Stimulated activated CD4-positive, alpha-beta T cell treated with anti-CD3 and anti-CD28 coated beads, TNF-alpha, amount 100 ng/mL, for 24 hours (primary cell): Measurements from ENCODE around the gene P4HA2.
"Not testable (repeated sequence)": the region's sequence is repeated elsewhere in the genome, so short reads cannot be mapped to it uniquely, and the experiment has no call there.

Experiments
- DNase-seq, 3 experiments: peaks; one replicate each; pipeline ENCODE4 v3.0.0-alpha.2; 2020; ENCODE audit warnings: low read depth in 3 of 3

The P4HA2 gene

DNA sequence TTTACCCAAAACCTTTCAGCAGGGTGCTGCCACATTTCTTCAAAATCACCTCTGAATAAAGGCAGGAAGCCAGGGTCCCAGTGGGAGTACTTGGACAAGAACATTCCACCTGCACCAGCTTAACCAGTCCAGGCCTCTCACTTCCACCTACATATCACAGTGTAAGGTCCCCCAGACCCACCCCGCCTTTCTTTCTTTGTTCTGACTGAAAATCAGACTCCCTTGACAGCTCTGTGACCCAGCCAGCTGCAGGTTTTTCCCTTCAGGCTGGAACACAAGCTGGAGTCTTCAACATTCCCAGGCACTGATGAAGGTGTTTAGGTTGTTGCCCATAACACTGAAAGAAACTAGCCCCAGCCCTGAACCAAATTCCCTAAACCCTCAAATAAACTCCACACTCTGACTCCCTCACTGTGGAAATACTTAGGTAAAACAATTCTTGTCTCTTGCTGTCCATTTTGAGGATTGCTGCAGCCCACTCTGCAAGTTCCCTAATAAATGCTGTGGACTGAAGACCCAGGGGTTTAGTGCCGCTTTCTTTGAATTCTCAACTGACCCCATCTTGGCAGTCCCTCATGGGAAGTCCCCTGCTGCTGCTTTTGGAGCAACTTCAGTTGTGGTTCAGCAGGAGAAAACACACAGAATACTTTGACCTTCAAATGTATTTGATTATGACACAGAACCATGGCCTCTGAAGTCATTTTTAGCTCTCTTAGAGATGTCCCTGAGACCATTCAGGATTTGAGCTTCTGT lies 24.8 kb downstream of the P4HA2 start:
- no peak for DNase-seq

DNA sequence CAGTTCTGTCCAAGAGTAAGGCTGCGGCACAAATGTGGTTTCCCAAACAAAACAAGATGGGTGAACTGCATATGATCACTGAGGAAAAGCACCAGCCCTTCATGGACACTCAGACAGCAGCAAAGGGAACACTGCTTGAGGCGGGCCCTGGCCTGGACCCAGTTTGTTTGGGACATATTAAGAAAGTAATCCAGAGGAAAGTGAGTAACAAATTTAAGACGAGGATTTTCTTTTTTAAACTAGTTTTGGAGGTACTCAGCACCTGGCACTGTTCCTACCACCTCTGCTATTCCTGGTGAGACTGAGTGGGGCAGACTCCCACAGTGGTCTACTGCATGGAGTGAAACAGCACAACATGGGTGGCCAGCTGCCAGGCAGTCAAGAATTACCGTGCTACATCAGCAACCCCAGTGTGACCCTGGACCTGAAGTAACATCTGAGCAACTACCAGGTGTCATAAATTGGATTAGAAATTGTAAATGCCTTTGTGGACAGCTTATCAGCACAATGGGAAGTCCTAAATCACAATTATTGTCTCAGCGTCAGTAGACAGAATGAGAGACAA lies 28.5 kb downstream of the P4HA2 start:
- DNase-seq: no peak

DNA sequence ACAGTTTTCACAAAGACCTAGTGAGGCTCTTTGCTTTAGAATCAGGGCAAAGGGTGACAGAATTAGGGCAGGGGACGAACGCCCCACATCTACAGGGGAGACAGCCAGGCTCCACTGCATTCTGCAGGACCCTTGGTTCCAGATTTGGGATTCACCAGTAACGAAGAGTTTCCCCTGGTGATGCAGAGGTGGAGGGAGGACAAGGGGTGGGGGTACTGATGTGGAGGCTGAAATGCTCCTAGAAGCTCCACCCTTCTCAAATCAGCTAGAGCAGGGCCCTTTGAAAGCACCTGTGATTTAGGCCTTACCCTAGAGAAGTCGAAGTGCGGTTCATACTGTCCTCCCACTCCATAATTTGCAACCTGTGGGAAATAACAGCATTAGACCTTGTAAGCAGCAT lies 29.1 kb downstream of the P4HA2 start:
- DNase-seq: no peak

DNA sequence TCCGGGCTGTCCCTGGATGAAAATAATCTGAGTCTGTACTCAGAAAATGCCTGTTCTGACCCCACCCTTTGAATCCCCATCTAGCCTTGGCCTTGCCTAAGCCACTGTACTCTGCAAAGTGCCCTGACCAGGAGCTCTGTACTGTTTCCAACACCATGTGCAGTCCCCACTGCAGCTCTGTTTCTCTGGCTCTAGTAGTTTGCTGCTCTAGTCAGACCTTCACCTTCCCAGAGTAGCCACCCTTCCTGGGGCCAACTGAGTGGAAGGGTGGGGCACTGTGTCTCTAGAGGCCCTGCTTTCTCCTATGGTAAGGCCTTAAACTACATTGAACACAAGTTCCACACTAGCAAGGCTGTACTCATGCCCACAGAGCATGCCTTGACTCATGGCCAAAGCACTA lies 31.9 kb downstream of the P4HA2 start:
- no peak for DNase-seq

DNA sequence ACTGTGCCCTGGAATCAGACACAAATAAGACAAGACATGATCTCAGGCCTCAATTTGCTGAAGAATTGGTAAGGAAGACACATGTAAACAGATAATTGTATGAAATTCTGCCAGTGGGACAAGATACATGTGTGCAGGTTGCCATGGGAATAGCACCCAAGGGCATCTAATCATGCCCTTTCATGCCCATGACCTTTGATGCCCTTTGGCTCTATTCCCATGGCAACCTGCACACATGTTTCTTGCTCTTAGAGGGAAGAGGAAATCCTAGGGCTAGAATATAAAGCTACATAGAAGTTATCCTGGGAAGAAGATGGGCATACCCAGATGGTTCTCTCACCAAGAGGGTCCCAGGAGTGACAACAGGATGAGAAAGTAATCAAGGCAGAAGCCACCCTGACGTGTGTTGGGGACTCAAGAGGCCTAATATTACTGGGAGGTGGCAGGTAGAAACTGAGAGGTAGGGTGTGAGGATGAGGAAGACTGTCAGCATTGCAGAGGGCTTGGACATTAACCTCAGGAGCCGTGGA lies 34.4 kb downstream of the P4HA2 start:
- DNase-seq: no peak

DNA sequence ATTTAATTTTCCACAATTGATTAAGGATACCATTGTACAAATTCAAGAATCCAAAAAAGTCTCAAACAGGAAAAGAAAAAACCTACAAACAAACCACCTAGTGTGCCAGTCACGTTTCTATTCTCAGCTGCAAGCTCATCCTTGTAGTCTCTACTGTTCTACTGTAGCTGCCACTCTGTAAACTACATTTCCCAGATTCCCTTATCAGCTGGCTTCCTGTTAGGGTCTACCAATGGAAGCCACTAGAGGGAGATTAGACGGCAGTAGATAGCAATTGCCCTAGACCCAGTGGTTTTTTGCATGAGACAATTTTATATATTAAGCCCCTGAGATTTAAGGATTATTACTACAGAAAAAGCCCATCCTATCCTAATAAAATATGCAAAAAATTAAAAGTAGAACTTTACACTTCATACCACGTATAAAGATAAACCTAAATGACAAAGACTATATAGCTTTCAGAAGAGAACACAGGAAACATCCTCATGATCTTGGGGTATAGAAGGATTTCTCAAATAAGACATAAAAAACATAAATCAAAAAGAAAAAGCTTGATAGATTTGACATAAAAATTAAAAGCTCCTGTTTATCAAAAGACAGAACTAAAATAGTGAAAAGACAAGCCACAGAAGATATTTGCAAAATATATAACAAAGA lies 37.4 kb downstream of the P4HA2 start:
- no peak for DNase-seq

DNA sequence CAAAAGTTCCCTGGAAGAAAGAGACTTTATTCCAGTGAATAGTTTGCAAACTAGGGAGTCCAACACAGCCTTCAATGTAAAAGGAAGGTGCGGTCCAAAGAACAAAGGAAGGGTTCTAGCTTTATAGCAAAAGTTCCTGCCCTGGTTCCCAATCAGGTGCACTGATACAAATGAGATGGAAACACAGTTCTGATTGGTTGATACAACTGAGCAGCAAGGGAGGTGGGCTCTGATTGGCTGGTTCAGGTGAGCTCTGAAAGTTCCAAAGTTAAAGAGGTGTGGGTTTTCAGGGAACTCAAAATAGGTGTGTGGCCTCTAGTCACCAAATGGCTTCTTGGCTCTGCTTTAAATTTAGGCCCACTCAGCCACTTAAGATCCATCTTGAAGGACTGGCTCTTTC lies 43.1 kb downstream of the P4HA2 start:
- DNase-seq: no peak

DNA sequence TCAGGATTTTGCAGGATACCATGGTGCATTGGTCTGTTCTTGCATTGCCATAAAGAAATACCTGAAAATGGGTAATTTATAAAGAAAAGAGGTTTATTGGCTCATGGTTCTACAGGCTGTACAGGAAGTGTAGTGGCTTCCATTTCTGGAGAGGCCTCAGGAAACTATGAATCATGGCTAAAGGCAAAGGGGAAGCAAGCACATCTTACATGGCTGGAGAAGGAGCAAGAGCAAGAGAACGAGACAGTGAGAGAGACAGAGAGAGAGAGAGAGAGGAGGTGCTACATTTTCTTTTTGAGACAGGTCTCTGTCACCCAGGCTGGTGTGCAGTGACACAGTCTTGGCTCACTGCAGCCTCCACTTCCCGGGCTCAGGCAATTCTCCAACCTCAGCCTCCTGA lies 43.9 kb downstream of the P4HA2 start:
- DNase-seq: no peak

DNA sequence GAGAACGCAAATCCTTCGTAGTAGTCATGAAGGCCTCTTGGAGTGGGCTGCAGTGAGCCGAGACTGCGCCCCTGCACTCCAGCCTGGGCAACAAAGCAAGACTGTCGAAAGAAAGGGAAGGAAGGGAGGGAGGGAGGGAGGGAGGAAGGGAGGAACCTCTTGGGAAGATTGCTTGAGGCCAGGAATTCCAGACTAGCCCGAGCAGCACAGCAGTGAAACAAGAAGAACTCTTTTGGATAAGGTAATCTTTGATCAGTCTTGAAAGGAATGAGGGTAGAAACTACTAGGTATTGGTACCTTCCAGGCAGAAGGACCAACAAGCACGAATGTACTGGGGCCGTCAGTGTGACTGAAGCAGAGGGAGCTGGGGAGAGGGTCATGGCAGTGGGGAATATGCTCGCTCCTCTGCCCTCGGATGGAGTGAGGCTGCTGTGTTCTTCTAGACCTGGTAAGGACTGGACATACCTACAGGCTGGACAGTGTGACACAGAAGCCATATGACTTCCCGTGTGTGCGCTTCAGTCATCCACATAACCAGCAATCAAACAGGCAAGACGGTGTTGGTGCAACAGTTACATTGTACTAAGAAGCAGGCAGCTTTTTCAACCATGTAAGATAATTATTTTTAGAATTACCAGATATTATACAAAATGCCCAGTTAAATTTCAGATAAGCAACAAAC lies 45.2 kb downstream of the P4HA2 start:
- no peak for DNase-seq

DNA sequence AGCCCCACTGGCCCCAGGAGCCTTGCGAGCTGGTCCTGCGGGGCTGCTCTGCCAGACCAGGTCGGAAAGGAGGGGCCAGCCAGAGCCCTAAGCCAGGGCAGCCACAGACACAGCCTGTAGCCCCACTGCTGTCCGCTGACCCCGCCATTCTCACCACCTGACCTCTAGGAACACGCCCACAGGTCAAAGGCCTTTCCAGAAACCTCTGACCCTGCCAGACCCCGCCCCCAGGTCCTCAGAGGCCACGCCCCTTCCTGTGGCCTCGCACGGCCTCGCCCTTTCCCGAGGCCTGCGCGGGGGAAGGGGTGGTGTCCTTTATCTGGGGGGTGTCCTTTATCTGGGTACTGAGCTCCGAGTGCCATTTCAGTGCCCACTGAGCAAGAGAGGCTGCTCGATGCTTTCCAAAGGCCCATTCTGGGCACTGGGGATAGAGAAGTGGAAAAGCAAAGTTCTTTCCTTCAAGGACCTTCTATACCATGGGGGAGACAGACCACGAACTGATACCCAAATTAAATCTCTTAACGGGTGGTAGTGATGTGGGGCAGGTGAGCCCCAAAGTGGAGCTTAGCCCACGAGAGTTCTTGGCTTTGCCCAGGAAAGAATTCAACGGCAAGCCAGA lies 46.5 kb downstream of the P4HA2 start:
- no peak for DNase-seq

DNA sequence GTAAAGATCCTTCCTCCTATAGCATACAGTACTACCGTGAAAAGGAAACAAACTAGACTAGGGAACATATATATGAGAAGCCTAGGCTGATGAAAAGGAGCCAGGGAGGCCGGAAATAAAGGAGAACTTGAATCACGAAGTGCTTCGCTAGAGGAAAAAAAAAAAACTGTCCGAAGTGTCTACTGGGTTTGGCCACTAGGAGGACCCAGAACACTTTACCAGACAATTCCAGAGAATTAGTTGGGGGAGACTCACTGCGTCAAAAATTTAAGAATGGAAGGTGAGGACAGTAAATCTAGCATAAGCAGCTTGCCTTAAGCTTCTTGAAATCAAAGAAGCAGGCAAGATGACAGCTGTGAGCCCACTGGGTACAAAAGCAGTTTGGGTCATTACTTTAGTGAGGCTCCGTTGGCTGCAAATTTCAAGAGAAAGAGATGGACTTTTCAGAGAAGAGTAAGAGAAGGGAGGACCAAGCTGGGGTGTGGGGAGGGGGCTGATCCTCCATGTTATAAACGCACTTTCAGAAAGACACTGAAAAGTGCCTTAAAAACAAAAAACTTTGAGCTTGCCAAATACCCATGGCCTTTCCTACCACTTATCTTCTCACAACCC lies 47.4 kb downstream of the P4HA2 start:
- DNase-seq: no peak

DNA sequence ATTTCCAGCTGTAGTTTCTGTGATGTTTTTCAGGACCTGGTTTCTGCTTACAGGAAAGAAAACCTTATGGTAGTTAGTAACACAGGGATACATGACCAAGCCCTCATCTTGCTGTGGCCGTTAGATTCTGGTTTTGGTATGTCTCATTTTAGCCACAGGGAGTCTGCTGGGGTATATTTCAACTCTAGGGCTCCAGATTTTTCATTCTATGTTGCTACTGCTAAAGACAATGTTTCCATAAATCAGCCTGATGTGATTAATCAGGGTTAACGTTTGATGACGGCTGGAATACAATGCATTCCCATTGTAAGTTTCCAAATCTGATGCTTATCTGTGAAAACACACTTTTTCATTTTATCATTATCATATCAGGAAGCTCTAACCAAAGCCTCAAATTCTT lies 48.2 kb downstream of the P4HA2 start:
- DNase-seq: no peak

DNA sequence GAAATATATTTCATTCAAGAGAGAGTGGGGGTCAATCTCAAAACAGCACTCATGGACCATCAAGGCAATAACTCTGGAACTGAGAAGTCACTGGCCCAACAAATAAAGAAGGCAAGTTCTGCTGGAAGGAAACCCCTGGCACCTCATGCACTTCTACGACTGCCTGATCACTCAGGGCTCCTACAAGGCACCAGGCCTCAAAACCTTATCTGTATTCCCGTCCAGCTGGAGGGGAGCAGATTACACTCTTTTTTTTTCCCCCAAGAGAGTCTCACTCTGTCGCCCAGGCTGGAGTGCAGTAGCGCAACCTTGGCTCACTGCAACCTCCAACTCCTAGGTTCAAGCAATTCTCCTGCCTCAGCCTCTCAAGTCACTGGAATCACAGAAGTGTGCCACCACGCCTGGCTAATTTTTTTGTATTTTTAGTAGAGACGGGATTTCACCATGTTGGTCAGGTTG lies 49.9 kb downstream of the P4HA2 start:
- no peak for DNase-seq

DNA sequence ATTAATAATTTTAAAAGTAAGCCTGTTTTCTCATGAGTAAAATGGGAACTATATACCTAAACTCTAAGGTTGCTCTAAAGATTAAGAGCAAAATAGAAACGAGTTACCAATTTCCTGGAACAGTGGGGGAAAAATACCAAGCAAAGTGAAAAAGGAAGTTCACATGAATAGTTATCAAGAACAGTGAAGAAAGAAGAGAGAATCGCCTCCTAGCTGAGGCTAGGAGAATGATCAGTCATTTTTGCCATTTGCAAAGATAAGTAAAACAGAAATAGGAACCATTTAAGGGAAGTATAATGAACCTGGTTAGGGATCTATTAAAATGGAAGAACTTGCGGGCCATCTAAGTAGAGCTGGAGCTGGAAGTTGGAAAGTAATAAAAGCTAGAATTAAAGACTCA lies 50.7 kb downstream of the P4HA2 start:
- no peak for DNase-seq

DNA sequence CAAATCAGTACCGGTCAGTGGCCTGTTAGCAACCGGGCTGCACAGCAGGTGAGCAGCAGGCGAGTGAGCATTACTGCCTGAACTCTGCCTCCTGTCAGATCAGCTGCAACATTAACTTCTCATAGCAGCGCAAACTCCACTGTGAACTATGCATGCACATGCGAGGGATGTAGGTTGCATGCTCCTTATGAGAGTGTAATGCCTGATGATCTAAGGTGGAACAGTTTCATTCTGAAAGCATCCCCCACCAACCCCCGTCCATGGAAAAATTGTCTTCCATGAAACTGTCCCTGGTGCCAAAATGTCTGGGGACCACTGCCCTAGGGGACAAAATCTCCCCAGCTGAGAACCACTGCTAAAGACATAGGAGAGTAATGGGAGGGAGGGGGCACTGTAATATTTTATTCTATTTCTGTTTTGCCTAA lies 51.1 kb downstream of the P4HA2 start:
- DNase-seq: no peak

DNA sequence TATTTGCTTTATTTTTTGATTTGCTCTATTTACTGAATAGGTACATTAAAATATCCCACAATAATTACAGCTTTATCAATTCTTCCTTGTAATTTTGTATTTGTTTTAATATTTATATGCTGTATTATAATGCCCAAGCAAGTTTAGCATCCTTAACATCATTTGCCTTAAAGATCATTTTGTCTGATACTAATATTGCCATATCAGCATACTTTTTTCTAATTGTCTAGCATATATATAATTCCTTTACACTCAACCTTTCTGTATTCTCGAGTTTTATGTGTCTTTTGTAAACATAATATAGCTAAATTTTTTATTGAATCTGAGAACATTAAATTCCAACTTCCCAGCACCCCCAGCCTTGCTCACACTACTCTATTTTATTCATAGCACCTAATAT lies 64.7 kb downstream of the P4HA2 start:
- no peak for DNase-seq

DNA sequence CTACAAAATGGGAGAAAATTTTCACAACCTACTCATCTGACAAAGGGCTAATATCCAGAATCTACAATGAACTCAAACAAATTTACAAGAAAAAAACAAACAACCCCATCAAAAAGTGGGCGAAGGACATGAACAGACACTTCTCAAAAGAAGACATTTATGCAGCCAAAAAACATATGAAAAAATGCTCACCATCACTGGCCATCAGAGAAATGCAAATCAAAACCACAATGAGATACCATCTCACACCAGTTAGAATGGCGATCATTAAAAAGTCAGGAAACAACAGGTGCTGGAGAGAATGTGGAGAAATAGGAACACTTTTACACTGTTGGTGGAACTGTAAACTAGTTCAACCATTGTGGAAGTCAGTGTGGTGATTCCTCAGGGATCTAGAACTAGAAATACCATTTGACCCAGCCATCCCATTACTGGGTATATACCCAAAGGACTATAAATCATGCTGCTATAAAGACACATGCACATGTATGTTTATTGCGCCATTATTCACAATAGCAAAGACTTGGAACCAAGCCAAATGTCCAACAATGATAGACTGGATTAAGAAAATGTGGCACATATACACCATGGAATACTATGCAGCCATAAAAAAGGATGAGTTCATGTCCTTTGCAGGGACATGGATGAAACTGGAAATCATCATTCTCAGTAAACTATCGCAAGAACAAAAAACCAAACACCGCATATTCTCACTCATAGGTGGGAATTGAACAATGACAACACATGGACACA lies 65.9 kb downstream of the P4HA2 start:
- not testable (repeated sequence) for DNase-seq

DNA sequence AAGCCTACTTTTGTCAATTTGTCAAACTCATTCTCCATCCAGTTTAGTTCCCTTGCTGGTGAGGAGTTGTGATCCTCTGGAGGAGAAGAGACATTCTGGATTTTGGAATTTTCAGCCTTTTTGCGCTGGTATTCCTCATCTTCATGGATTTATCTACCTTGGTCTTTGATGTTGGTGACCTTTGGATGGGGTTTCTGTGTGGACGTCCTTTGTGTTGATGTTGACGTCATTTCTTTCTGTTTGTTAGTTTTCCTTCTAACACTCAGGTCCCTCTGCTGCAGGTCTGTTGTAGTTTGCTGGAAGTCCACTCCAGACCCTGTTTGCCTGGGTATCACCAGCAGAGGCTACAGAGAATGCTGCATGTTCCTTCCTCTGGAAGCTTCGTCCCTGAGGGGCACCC lies 71.2 kb downstream of the P4HA2 start:
- no peak for DNase-seq

DNA sequence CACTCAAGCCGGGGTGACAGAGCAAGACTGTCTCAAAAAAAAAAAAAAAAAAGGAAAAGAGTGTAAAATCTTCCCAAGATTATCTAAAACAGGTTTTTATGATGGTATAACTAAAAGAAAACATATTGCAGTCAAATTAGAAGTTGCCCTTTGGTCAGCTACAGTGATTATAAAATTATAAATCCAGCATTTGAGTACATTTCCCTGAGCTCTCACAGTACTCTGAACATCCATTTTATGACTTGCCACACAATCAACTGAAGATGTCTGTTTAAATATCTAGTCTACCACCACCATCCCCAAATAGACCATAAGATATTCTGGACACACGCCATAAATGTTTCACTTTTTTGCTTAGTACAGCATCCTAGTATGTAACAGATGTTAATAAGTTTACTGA lies 77.1 kb downstream of the P4HA2 start:
- no peak for DNase-seq

DNA sequence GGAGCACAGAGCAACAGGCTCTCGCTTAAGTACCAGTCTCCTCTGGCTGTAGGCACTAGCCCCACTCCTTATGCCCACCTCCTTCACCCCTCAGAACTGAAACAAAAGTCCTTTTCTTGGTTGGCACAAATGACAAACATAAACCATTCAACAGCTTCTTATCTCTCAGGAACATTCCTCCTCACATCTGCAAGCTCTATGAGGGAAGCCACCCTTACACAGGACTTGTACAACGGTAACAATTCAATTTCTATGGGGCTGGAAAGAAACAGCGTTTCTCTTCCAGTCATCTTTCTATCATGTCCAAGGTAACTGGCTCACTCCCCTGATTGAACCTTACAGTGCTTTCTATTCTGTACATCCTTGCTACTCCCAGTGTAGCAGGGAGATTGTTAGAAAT lies 80.0 kb downstream of the P4HA2 start:
- no peak for DNase-seq

DNA sequence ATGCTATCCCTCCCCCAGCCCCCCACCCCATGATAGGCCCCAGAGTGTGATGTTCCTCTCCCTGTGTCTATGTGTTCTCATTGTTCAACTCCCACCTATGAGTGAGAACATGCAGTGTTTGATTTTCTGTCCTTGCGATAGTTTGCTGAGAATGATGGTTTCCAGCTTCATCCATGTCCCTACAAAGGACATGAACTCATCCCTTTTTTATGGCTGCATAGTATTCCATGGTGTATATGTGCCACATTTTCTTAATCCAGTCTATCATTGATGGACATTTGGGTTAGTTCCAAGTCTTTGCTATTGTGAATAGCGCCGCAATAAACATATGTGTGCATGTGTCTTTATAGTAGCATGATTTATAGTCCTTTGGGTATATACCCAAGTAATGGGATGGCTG lies 82.3 kb downstream of the P4HA2 start:
- not testable (repeated sequence) for DNase-seq
